HG02970 (cell line): ENCODE data around the gene NSD1.

Experiments used
- ATAC-seq: cut with Tn5 transposase; IDR thresholded peaks from one replicate; pipeline ENCODE4 v1.9.1; 2021; ENCODE audit warnings: mild to moderate bottlenecking, moderate library complexity, moderate number of reproducible peaks; ENCODE audit not compliant: unreplicated experiment, low FRiP score

The NSD1 gene

GRCh38 chr5:177096162-177097015 lies 37.2 kb upstream of the NSD1 start:
- no peak for ATAC-seq

GRCh38 chr5:177097016-177097985 lies 36.3 kb upstream of the NSD1 start:
- no peak for ATAC-seq

- no peak for ATAC-seq
Observed at GRCh38 chr5:177098120-177098469, 35.5 kb upstream of the NSD1 start.

GRCh38 chr5:177098470-177099141 lies 35.0 kb upstream of the NSD1 start:
- ATAC-seq: no peak

GRCh38 chr5:177099422-177100093 lies 34.0 kb upstream of the NSD1 start:
- ATAC-seq: no peak

- ATAC-seq: no peak
Observed at GRCh38 chr5:177100714-177101121, 32.9 kb upstream of the NSD1 start.

- no peak for ATAC-seq
Observed at GRCh38 chr5:177103523-177104253, 29.9 kb upstream of the NSD1 start.

- ATAC-seq: no peak
Observed at GRCh38 chr5:177105691-177106476, 27.7 kb upstream of the NSD1 start.

- no peak for ATAC-seq
Observed at GRCh38 chr5:177107159-177107558, 26.4 kb upstream of the NSD1 start.

- ATAC-seq: no peak
Observed at GRCh38 chr5:177109810-177110209, 23.8 kb upstream of the NSD1 start.

- no peak for ATAC-seq
Observed at GRCh38 chr5:177111720-177112394, 21.7 kb upstream of the NSD1 start.

- no peak for ATAC-seq
Observed at GRCh38 chr5:177112589-177113220, 20.9 kb upstream of the NSD1 start.

- no peak for ATAC-seq
Observed at GRCh38 chr5:177113566-177114424, 19.8 kb upstream of the NSD1 start.

- no peak for ATAC-seq
Observed at GRCh38 chr5:177116631-177117373, 16.8 kb upstream of the NSD1 start.

- no peak for ATAC-seq
Observed at GRCh38 chr5:177117441-177118045, 16.0 kb upstream of the NSD1 start.

- ATAC-seq: no peak
Observed at GRCh38 chr5:177122566-177122965, 11.0 kb upstream of the NSD1 start.
